Measurements from ENCODE around the gene CSE1L.
A peak's percentile ranks its signal among the peaks of the same experiment; 100 is the strongest.

- peak in 1 of 3 experiments; percentile 51 for TF ChIP-seq CTCF (IDR thresholded peaks at IDR 0.05)
- peak in 1 of 2 donors; percentile 85 for TF ChIP-seq POLR2A (IDR thresholded peaks at IDR 0.05)
Observed at GRCh38 chr20:49046087-49046900, at the start of gene CSE1L.
